ENCODE results near the gene KIR3DL2.

GRCh38 chr19:54906819-54907218 lies 56.6 kb downstream of the KIR3DL2 start:
- TF ChIP-seq CTCF (IDR thresholded peaks at IDR 0.05 in 8 of 11, conservative IDR thresholded peaks at IDR 0.05 in 3 of 11) (no peak), POLR2A (IDR thresholded peaks at IDR 0.05) (no peak)
